GM18907 (cell line): ENCODE results near the gene ASB13.
"Not testable (repeated sequence)": the region's sequence is repeated elsewhere in the genome, so short reads cannot be mapped to it uniquely, and the experiment has no call there.

Source experiments
- ATAC-seq: cut with Tn5 transposase; IDR thresholded peaks from one replicate; pipeline ENCODE4 v1.9.1; 2021; ENCODE audit warnings: mild to moderate bottlenecking, moderate library complexity; ENCODE audit not compliant: unreplicated experiment

Gene ASB13

DNA sequence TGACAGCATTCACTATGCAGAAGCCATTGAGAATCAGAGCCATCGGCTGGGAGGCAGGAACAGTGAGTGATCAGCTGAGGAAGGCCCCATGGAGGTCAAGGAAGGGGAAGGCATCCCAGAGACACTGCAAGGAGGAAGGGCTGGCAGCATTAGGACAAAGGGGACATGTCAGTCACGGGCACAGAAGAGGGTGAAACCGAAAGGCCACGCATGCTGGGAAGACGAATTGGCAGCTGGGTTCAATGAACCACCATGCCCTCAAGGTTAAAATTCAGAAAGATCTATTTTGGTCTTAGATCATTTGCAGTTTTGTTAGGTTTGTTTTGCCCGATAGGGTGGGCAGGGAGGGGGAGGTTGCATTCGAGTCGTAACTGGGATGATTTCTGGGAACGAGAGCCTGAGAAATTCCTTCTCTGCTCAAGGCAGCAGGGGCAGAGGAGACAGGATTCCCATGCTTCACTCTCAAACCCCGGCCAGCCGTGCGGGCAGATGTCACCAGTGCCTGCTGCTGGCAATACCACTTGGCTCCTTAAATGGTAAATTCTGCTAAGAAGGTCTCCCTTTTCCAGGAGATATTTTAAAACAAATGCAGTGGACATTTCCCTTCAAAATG, 57.7 kb downstream of the ASB13 start:
- no peak for ATAC-seq

DNA sequence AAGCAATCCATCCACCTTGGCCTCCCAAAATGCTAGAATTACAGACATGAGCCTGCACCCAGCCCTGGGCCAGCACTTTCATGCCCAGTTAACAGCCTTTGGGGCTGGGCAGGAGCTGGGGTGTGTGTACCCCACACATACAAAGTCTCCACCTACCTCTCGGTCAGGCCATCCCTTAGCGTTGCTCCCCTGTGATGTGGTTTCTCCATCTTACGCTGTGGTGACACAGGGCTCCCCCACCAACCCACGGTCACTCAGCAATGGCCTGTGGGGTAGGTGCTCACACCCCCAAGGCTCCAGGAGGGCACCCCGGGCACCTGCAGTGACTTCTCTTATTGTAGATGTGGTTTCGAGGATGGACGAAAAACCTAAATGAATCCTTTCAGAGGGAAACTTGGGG, 58.8 kb downstream of the ASB13 start:
- ATAC-seq = no peak

DNA sequence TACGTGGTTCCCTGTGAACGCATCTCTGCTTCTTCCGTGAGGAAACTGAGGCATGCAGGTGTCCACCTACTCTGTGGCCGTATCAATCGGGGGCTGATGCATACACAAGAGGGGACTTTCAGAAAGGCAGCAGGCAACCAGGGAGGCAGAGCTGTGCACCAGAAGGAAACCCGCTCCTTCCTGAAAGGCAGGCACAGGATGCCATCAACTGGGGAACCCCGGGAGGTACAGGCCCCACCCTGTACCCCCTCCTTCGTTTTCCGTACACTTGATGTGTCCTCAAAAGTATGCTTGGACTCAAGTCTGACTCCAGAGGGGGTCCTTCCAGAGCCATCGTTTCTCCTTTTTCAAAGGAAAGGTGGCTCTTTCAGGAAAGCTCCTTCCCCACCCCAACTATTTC, 59.5 kb downstream of the ASB13 start:
- no peak for ATAC-seq

- ATAC-seq = no peak
Measured at GRCh38 chr10:5606321-5606720, 60.1 kb downstream of the ASB13 start.

DNA sequence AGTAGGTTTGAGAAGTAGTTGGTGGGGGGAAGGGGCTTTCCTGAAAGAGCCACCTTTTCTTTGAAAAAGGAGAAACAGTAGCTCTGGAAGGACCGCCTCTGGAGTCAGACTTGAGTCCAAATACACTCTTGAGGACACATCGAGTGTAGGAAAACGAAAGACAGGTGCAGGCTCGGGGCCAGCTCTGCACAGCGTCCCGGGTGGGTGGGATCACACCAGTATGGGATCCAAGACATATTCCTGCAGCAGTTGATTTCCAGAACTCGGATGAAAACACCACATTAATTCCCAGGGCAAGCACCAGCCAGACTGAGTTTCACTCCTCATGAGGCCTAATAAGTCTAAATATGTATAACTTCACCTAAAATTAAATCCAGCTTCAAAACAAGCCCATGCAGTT, 61.4 kb downstream of the ASB13 start:
- ATAC-seq = no peak

DNA sequence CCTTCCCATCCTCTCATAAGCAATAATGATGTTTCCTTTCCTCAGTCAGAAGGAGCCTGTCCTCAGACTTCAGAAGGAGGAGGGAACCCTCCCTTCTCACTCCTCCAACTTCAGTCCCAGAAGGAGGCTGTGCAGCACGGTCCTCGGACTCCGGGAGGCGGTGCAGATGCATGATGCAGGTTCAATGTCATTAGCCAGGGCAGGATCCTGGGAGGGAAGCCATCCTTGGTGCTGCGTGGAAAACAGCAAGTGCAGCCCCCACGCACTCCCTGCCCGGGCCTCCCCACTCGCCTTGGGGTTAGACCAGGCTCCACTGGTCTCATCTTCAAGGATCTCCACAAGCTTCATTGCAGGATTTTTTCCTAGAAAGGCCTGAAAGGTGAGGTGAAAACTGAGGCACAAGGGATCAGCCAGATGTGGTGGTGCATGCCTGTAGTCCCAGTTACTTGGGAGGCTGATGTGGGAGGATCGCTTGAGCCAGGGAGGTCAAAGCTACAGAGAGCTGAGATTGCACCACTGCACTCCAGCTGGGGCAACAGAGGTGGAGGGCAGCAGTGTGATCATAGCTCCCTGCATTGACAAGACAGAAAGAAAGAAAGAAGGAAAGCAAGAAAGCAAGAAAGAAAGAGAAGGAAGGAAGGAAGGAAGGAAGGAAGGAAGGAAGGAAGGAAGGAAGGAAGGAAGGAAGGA, 62.0 kb downstream of the ASB13 start:
- ATAC-seq = no peak

DNA sequence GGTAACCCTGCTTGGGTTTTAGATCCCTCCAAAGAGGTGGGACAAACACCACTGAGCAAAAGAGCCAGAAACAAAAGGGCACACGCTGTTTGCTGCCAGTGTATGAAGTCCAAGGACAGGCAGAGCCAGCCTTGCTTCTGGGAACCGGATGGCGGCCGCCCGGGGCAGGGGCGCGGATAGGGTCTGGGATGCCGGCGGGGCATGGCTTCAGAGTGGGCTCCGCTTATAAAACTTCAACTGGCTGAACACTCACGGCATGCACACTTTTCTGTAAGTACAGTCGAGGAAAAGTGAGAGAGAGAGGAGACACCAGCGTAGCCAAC, 62.6 kb downstream of the ASB13 start:
- ATAC-seq = no peak

DNA sequence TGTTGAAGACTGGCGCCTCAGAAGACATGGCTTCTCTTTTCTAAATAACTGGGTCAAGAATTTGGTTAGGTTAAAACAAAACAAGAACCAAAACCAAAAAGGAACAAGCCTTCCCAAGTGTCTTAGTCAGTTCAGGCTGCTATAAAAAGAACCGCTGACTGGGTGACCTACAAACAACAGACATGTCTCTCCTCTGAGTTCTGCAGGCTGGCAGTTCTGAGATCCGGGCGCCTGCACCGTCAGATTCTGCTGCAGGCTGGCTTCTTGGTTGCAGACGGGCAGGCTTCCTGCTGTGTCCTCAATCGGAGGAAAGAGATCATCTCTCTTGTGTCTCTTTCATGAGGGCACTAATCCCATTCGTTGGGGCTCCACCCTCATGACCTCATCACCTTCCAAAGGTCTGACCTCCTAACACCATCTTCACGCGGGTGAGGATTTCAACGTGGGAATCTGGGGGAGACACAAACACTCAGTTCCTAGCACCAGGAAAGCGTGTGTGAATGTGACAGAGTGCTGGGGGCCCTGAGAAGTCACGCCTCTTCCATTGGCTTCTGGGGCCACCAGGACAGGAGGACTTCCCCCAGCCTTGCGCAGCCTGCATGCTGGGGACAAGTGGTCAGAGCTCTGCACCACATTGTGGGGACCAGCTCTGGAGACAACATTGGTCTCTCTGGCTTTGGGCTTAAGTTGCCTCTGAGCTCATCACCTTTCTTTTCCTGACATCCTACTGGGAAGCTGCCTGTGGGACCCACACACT, 63.1 kb downstream of the ASB13 start:
- ATAC-seq = no peak

- ATAC-seq = no peak
Measured at GRCh38 chr10:5601826-5602495, 64.4 kb downstream of the ASB13 start.

DNA sequence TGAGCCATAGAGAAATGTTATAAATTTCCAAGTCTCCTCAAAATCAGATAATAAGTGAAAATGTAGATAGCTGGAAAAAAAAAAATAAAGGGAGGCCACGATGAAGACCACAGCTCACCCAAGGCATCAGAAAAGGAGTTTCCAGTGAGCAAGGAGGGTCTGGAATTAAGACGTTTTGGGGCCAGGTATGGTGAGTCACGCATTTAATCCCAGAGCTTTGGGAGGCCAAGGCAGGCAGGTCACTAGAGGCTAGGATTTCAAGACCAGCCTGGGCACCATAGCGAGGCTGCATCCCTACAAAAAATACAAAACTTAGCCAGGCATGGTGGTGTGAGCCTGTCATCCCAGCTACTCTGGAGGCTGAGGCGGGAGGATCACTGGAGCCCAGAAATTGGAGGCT, 65.5 kb downstream of the ASB13 start:
- ATAC-seq = no peak

DNA sequence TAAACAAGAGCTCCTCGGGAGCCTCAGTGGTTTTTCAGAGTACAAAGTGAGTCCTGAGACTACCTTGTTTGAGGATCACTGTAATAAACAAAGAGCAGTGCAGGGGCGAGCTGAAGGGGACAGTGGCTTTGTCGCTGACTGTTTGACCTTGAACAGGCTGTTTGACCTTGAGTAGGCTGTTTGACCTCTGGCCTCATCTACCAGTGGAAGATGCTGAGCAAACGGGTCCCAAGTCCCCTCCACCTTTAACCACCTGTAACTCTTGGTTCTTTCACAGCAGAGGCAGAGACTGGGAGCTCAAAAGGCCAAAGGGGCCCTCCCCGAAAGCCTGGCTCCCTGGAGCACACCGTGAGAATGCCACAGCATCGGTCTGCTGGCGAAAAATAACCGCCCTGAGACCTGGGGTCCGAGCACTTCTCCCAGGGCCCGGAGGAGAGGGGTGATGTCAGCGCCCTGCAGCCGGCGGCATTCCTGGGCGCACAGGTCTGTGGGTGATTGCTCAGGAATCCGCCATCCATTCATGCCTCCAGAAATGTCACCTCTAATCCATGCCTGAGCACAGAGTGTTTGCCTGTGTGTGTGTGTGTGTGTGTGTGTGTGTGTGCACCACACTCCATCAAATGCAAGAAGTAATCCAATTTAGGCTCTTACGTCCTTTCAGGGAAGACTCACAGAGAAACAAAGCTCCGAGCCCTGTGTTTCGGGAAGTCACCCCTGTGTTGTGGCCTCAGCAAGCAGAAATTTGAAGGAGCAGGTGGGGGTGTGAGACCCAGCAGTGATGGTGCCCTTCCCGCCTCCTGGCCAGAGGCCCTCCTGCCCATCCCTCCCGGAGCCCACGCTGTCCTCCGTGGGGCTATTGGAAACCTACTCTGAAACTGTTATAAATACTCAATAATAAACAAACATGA, 66.5 kb downstream of the ASB13 start:
- ATAC-seq = no peak

- ATAC-seq = no peak
Measured at GRCh38 chr10:5598085-5598690, 68.2 kb downstream of the ASB13 start.

- no peak for ATAC-seq
Measured at GRCh38 chr10:5596611-5597341, 69.6 kb downstream of the ASB13 start.

DNA sequence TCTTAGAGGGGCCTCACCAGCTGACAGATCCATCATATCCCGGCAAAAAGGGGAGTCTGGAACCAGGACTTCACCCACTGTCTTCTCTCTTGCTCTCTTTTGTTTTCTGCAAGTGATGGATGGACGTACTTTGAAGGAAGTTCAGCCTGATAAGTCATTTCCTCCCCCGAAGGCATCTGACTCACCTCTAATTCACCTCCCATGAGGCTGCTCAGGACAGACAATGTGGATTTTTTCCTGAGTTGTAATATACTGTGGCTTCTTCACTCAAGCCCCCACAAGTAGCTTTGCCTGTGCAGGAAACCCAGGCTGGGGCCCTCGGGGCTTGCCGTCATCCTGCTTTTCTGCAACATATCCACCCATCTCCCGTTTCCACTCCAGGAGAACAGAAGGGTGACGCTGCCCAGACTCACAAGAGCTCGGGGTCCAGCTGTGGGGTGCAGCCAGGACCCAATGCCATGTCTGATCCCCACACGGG, 70.4 kb downstream of the ASB13 start:
- ATAC-seq = no peak

GRCh38 chr10:5595591-5595990, 70.8 kb downstream of the ASB13 start:
- ATAC-seq = no peak

- no peak for ATAC-seq
Measured at GRCh38 chr10:5595095-5595494, 71.3 kb downstream of the ASB13 start.

GRCh38 chr10:5594271-5595049, 71.9 kb downstream of the ASB13 start:
- no peak for ATAC-seq

GRCh38 chr10:5593347-5593746, 73.0 kb downstream of the ASB13 start:
- ATAC-seq = not testable (repeated sequence)

DNA sequence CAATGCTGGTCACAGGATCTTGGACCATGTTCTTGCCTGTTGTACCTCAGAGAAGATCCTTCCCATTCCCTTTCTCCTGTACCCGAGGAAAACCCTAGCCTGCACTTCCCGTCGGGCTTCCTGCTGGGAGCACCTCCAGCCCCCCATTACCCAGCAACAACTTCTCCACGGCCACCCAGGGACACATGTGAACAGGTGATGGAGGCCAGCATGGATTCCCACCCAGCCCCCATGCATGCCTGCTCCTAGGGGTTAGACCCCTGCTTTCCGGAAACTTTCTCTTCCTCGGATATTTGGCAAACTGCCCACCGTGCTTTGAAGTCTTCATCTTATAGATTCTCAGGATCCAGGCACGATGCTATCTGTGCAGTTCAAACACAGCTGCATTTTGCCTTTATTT, 74.3 kb downstream of the ASB13 start:
- ATAC-seq = no peak
